22Rv1 (cell line): ENCODE measurements around the gene EIF3A.
A peak's percentile ranks its signal among the peaks of the same experiment; 100 is the strongest.

Experiments
- H3K27ac ChIP-seq: fragments of 450-650 bp; 2 replicates; pipeline ENCODE4 v1.5.1; 2017
- ZFX ChIP-seq: fragments of 450-650 bp; IDR thresholded peaks from 2 replicates; pipeline ENCODE4 v1.6.1; 2017; ENCODE audit warnings: antibody characterized with exemption, borderline replicate concordance
- TF ChIP-seq, protein P1 (sequence below): fragments of 450-650 bp; IDR thresholded peaks from 2 replicates; pipeline ENCODE4 v1.5.1; 2017; ENCODE audit warnings: mild to moderate bottlenecking

EIF3A gene

DNA sequence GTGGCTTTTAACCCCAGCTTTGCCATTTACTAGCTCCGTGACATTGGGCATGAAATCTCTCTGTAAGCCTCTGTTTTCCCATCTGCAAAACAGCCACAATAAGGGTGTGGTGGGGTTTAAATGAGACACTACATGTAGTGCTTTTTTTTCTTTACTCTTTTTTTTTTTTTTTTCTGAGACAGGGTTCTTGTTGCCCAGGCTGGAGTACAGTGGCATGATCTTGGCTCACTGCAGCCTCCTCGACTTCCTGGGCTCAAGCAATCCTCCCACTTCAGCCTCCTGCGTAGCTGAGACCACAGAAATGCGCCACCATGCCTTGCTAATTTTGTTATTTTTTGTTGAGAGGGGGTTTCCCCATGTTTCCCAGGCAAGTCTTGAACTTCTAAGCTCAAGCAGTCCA, 15.0 kb upstream of the EIF3A start:
- no peak for TF ChIP-seq ZFX
- TF ChIP-seq, protein P1, sequence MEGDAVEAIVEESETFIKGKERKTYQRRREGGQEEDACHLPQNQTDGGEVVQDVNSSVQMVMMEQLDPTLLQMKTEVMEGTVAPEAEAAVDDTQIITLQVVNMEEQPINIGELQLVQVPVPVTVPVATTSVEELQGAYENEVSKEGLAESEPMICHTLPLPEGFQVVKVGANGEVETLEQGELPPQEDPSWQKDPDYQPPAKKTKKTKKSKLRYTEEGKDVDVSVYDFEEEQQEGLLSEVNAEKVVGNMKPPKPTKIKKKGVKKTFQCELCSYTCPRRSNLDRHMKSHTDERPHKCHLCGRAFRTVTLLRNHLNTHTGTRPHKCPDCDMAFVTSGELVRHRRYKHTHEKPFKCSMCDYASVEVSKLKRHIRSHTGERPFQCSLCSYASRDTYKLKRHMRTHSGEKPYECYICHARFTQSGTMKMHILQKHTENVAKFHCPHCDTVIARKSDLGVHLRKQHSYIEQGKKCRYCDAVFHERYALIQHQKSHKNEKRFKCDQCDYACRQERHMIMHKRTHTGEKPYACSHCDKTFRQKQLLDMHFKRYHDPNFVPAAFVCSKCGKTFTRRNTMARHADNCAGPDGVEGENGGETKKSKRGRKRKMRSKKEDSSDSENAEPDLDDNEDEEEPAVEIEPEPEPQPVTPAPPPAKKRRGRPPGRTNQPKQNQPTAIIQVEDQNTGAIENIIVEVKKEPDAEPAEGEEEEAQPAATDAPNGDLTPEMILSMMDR = no peak
- no peak overlapping the region for H3K27ac ChIP-seq

- H3K27ac ChIP-seq = no peak overlapping the region
- TF ChIP-seq ZFX = no peak
- TF ChIP-seq, protein P1 = no peak
These were observed 10.4 kb upstream of the EIF3A start for GRCh38 chr10:119090968-119091367.

- no peak overlapping the region for H3K27ac ChIP-seq
- no peak for TF ChIP-seq ZFX
- TF ChIP-seq, protein P1 = no peak
These were observed 9.6 kb upstream of the EIF3A start for GRCh38 chr10:119090026-119090795.

- TF ChIP-seq, protein P1 = no peak
- no peak for TF ChIP-seq ZFX
- H3K27ac ChIP-seq = no peak overlapping the region
These were observed 6.8 kb upstream of the EIF3A start for GRCh38 chr10:119087271-119087882.

DNA sequence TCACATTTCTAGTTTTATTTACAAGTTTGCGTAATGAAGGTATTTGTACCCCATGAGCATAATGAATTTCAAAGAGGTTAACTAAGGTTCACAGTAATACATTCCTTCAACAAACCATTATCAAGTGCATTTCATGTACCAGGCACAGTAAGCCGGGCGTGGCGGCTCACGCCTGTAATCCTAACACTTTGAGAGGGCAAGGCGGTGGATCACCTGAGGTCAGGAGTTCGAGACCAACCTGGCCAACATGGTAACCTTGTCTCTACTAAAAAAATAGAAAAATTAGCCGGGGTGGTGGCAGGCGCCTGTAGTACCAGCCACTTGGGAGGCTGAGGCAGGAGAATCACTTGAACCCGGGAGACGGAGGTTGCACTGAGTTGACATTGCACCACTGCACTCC, 4.3 kb upstream of the EIF3A start:
- no peak overlapping the region for H3K27ac ChIP-seq
- TF ChIP-seq ZFX = no peak
- TF ChIP-seq, protein P1 = no peak

GRCh38 chr10:119079599-119080520, 757 bp downstream of the EIF3A start:
- H3K27ac ChIP-seq = peak overlapping the region; percentile 92
- no peak for TF ChIP-seq ZFX
- TF ChIP-seq, protein P1 = no peak
